HG02798 (cell line): ENCODE measurements around the gene MAFB.

Experiments
- ATAC-seq: cut with Tn5 transposase; IDR thresholded peaks from one replicate; pipeline ENCODE4 v1.9.1; 2021; ENCODE audit warnings: mild to moderate bottlenecking; ENCODE audit not compliant: unreplicated experiment, poor library complexity

The MAFB gene

DNA sequence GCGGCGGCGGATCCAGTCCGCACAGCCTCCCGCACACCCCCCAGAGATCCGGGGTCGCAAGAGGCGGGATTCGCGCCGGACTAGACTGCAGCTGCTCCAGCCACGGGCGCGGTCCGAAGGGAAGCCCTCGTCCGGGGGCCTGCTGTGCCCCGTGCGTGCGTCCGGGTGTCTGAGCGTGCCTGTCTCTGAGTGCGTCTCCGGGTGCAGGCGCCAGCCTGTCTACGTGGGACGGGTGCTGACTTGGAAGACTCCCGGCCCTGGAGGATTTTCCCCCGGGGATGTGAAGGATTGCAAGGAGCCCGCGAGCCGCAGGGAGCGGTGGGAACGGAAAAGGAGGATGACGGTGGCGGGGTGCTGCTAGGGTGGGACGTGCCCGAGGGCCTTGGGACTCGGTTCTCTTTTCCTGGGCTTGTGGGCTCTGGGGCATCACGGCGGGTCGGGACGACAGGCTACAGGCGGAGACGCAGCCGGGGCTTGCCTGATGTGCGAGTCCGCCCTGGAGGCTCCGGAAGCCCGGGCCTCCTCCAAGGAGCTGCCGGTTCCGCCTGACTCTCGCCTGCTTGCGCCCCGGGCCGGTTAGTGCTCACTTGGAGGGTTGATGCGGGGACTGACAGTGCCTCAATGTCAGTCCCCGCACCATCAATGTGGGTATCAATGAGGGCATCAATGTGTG, 5.7 kb downstream of the MAFB start:
- ATAC-seq, result no peak

GRCh38 chr20:40682104-40682981, 6.7 kb downstream of the MAFB start:
- no peak for ATAC-seq

GRCh38 chr20:40681684-40682083, 7.4 kb downstream of the MAFB start:
- ATAC-seq, result no peak

DNA sequence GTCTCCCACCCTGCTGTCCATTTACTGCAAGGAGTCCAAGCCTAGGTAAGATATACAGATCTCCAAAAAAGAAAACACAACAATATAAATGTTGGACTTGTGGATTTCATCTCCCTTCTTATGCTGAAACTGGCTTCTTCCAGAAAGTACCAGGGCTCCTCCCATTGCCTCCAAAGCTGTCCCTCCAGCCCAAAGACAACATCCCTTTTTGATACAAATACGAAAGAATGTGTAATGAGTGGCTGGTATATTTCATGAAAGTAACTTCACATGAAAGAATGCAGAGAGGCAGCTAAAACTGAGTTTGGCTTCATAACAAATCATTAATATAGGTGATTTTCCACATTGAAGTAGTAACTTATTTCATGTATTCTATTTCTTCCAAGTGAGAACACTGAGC, 7.9 kb downstream of the MAFB start:
- no peak for ATAC-seq

GRCh38 chr20:40680161-40680959, 8.7 kb downstream of the MAFB start:
- ATAC-seq, result peak; percentile 69

GRCh38 chr20:40679184-40679583, 9.9 kb downstream of the MAFB start:
- no peak for ATAC-seq

DNA sequence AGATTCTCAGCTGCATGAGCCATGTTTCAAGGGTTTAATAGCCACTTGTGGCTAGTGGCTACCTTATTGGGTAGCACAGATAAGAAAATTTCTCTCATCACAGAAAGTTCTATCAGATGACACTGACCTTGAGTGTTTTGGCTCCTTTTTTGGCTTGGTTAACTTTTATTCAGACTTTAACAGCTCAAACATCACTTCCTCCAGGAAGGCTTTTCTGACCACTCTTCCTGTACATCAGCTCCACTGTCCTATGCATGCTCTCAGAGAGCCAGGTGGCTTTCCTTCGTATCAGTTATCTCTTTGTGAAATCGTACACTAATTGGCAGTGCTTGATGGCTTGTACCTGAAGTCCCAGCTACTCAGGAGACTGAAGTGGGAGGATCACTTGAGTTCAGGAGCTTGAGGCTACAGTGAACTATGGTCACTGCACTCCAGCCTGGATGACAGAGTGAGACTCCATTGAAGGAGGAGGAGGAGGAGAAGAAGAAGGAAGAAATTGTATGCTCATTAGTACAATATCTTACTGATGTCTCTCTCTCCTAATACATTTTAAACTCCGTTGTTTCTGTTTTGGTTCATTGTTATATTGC, 10.7 kb downstream of the MAFB start:
- ATAC-seq, result no peak

DNA sequence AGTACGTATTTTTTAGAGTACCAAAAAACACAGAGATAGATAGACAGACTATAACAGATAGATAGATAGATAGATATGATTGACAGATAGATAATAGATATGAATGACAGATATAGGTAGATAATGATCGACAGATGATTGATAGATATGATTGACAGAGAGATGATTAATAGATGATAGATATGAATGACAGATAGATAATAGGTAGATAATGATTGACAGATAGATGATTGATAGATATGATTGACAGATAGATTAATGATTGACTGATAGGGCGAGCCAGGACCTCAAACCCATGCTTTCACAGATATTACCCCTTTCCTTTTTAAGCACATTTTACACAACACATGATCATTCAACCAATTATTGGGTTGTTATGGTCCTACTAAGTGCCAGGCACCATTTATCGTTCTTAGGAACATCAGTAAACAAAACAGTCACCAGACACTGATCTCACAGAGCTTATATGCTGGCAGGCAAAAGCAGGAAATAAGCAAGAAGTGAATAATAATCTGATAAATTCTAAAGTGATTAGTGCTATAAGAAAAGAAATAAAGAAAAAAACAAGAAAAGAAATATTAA, 11.6 kb downstream of the MAFB start:
- ATAC-seq, result no peak

DNA sequence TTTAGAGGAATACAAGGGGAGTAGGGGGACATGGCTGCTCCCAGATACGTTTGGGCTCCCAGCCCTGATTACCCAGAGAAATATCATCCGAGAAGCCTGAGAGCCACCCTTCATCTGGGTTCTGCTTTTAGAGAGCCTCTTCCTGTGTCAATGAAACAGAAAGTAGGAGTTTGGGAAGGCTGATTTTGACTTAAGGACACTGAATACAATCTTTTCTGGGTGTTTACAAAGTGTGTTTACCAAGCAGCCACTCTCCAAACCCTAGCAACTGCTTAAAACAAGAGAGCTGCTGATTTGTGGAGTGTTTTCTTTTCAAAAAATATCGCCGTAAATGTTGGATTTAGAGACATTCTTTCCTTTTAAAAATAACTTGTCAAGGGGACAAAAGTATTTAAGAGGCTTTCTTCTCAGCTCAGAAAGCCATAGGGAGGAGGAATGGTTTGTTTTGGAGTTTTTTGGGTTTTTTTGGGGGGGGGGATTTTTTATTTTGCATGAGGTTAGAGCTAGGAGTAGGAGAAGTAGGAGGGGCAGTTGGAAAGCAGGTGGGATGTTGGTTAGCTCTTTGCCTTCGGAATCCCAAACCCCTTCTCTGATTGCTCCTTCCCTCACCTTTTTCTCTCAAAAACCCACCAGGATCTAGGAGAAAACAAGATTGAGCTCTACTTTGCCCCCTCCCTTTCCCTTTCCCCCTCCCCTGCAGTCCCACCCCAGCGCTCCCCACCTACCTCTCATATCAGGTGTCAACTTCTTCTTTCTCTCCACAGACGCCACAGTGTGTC, 12.4 kb downstream of the MAFB start:
- ATAC-seq, result no peak

DNA sequence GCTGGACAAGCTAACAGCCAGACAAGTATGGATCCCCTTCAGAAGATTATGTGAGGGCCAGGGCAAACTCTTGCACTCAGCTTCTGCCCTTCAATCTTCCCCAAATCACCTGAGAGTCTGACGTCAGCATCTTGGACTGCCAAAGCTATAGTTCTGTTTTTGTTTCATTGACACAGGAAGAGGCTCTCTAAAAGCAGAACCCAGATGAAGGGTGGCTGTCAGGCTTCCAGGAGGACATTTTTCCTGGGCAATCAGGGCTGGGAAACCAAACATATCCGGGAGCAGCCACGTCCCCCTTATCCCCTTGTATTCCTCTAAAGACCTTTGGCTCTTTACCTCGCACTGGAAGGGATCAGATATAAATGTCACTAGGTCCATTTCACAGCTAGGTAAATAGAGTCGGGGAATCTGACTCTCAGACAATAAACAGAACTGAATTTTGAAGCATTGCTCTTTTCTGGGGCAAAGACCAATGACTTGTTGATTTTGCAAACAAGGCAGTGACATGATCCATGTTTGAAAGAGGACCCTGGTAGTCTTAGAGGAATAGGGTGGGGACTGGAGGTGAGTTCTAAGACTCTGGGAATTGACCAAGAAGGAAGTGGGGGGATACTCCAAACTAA, 13.3 kb downstream of the MAFB start:
- ATAC-seq, result no peak

DNA sequence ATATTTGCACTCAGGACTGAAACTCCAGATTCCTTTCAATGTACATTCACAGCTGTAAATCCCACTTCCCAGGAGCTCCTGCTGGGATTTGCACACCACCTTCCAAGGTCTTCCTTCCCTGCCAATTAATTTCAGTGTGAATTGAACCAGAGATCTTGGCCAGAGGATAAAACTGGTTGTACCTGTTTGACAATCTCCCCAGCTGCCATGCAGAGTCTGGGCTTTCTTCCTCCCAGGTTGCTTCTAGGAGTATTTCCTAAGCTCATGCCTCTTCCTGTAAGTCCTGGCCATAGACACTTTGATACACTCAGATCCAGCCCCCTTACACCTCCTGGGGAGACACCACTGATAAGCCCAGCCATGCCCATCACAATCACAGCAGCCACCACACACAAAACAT, 15.6 kb downstream of the MAFB start:
- ATAC-seq, result no peak

GRCh38 chr20:40672095-40672494, 16.9 kb downstream of the MAFB start:
- ATAC-seq, result no peak

DNA sequence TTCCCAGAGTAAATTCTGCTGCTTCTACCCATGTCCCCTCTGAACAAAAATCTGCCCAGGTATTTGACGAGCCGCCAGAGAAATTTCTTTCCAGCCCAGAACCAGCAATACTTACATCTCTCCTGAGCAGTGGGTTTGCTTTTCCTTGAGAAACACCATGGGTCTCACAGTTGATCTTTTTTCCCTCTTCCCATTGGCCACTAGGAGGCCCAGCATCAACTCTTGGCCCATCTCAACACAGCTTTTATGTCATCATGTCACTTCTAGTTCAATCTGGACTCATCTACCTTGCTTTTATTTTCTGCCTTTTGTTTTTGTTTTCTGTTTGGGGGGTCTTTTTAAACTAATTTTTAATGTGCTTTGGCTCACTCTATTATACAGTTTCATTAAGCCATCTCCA, 18.8 kb downstream of the MAFB start:
- ATAC-seq, result no peak

GRCh38 chr20:40669692-40670091, 19.3 kb downstream of the MAFB start:
- ATAC-seq, result no peak

GRCh38 chr20:40668449-40669228, 20.4 kb downstream of the MAFB start:
- no peak for ATAC-seq

DNA sequence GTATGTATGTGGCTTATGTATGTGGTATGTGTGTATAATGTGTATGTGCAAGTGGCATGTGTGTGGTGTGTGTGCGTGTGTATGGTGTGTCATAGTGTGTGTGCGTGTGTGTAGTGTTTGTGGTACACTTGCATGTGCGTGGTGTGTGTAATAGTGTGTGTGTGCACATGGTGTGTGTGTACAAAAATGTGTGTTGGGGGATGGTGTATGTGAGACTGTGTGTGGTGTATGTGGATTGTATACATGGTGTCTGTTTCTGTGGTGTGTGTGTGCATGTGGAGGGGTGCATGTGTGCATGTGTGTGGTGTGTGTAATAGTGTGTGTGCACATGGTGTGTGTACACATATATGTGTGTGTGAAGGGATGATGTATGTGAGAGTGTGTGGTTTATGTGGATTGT, 21.5 kb downstream of the MAFB start:
- no peak for ATAC-seq

DNA sequence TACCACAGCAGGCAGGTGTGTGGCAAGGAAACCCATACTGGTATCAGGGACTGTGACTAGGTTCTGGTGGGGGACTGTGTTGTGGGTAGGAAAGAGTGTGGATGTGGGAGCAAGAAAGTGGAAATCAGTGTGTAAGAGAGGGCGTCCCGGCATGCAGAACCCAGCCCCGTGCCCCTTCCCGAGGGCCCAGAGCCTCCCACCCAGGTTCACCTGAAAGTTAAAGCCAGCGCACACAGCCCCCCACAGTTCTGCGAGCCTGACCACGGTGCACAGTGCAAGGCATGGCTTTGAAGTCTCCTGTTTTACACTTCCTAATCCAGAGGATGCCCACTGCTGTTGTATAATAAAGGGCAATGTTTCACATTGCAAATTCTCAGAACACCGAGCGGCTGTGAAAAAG, 22.7 kb downstream of the MAFB start:
- no peak for ATAC-seq

- no peak for ATAC-seq
Measured at GRCh38 chr20:40664891-40665290, 24.1 kb downstream of the MAFB start.
